ENCODE measurements around the gene UCN3. TPM values are rescaled to one million over a fixed set of nuclear protein-coding genes. Genes with fewer than 3 reads are reported as not detected.
"Not testable (repeated sequence)": the region's sequence is repeated elsewhere in the genome, so short reads cannot be mapped to it uniquely, and the experiment has no call there.

UCN3 gene
- total RNA-seq, 1 donor, result not detected

GRCh38 chr10:5370493-5371352 is 6.0 kb downstream of the UCN3 start:
- peaks cover 13% of the 10 kb centered on the region for H3K27me3 ChIP-seq (ENCODE audit: insufficient read depth, low read length)
- no peaks in the 10 kb centered on the region for H3K4me1 ChIP-seq (ENCODE audit: insufficient read depth, low read length)
- no peaks in the 10 kb centered on the region for H3K9me3 ChIP-seq (ENCODE audit: low read depth, low read length)
- H3K36me3 ChIP-seq (ENCODE audit: insufficient read depth, low read length), result no peaks in the 10 kb centered on the region
- H2AFZ ChIP-seq (ENCODE audit: low read length), result no peak overlapping the region
- no peaks in the 10 kb centered on the region for H4K20me1 ChIP-seq (ENCODE audit: insufficient read depth, low read length)
- H3K4me3 ChIP-seq (ENCODE audit: insufficient read depth, low read length), result no peak overlapping the region
- no peak overlapping the region for H3K4me2 ChIP-seq (ENCODE audit: insufficient read depth, low read length)
- DNase-seq (ENCODE audit: insufficient read length, low spot score, missing footprints), result no peak
- no peak for TF ChIP-seq CTCF (IDR thresholded peaks at IDR 0.05; ENCODE audit: extremely low read depth, low read depth, low read length)
- H3K27ac ChIP-seq (ENCODE audit: low read depth, low read length), result no peak overlapping the region
- no peaks in the 10 kb centered on the region for H3K79me2 ChIP-seq (ENCODE audit: insufficient read depth, low read length)

- H3K4me3 ChIP-seq (ENCODE audit: insufficient read depth, low read length), result no peak overlapping the region
- H4K20me1 ChIP-seq (ENCODE audit: insufficient read depth, low read length), result no peaks in the 10 kb centered on the region
- H2AFZ ChIP-seq (ENCODE audit: low read length), result no peak overlapping the region
- no peaks in the 10 kb centered on the region for H3K36me3 ChIP-seq (ENCODE audit: insufficient read depth, low read length)
- no peak overlapping the region for H3K4me2 ChIP-seq (ENCODE audit: insufficient read depth, low read length)
- H3K27ac ChIP-seq (ENCODE audit: low read depth, low read length), result no peak overlapping the region
- DNase-seq (ENCODE audit: insufficient read length, low spot score, missing footprints), result no peak
- H3K9me3 ChIP-seq (ENCODE audit: low read depth, low read length), result no peaks in the 10 kb centered on the region
- no peaks in the 10 kb centered on the region for H3K27me3 ChIP-seq (ENCODE audit: insufficient read depth, low read length)
- H3K4me1 ChIP-seq (ENCODE audit: insufficient read depth, low read length), result no peaks in the 10 kb centered on the region
- no peaks in the 10 kb centered on the region for H3K79me2 ChIP-seq (ENCODE audit: insufficient read depth, low read length)
- TF ChIP-seq CTCF (IDR thresholded peaks at IDR 0.05; ENCODE audit: extremely low read depth, low read depth, low read length), result no peak
These were observed 8.5 kb downstream of the UCN3 start for GRCh38 chr10:5373307-5373706.

- no peaks in the 10 kb centered on the region for H4K20me1 ChIP-seq (ENCODE audit: insufficient read depth, low read length)
- no peak overlapping the region for H3K27ac ChIP-seq (ENCODE audit: low read depth, low read length)
- H3K36me3 ChIP-seq (ENCODE audit: insufficient read depth, low read length), result no peaks in the 10 kb centered on the region
- no peak overlapping the region for H2AFZ ChIP-seq (ENCODE audit: low read length)
- no peak for TF ChIP-seq CTCF (IDR thresholded peaks at IDR 0.05; ENCODE audit: extremely low read depth, low read depth, low read length)
- H3K9me3 ChIP-seq (ENCODE audit: low read depth, low read length), result no peaks in the 10 kb centered on the region
- no peaks in the 10 kb centered on the region for H3K27me3 ChIP-seq (ENCODE audit: insufficient read depth, low read length)
- DNase-seq (ENCODE audit: insufficient read length, low spot score, missing footprints), result no peak
- no peak overlapping the region for H3K4me2 ChIP-seq (ENCODE audit: insufficient read depth, low read length)
- no peaks in the 10 kb centered on the region for H3K79me2 ChIP-seq (ENCODE audit: insufficient read depth, low read length)
- H3K4me3 ChIP-seq (ENCODE audit: insufficient read depth, low read length), result no peak overlapping the region
- no peaks in the 10 kb centered on the region for H3K4me1 ChIP-seq (ENCODE audit: insufficient read depth, low read length)
These were observed 9.3 kb downstream of the UCN3 start for GRCh38 chr10:5373891-5374611.

- no peaks in the 10 kb centered on the region for H3K9me3 ChIP-seq (ENCODE audit: low read depth, low read length)
- H3K27ac ChIP-seq (ENCODE audit: low read depth, low read length), result no peak overlapping the region
- DNase-seq (ENCODE audit: insufficient read length, low spot score, missing footprints), result peak; percentile 85
- H3K4me3 ChIP-seq (ENCODE audit: insufficient read depth, low read length), result no peak overlapping the region
- H3K36me3 ChIP-seq (ENCODE audit: insufficient read depth, low read length), result no peaks in the 10 kb centered on the region
- no peaks in the 10 kb centered on the region for H4K20me1 ChIP-seq (ENCODE audit: insufficient read depth, low read length)
- TF ChIP-seq CTCF (IDR thresholded peaks at IDR 0.05; ENCODE audit: extremely low read depth, low read depth, low read length), result no peak
- no peaks in the 10 kb centered on the region for H3K79me2 ChIP-seq (ENCODE audit: insufficient read depth, low read length)
- no peak overlapping the region for H2AFZ ChIP-seq (ENCODE audit: low read length)
- no peaks in the 10 kb centered on the region for H3K4me1 ChIP-seq (ENCODE audit: insufficient read depth, low read length)
- H3K27me3 ChIP-seq (ENCODE audit: insufficient read depth, low read length), result no peaks in the 10 kb centered on the region
- H3K4me2 ChIP-seq (ENCODE audit: insufficient read depth, low read length), result no peak overlapping the region
These were observed 11.7 kb downstream of the UCN3 start for GRCh38 chr10:5376450-5376849.

GRCh38 chr10:5379202-5379601 is 14.4 kb downstream of the UCN3 start:
- DNase-seq (ENCODE audit: insufficient read length, low spot score, missing footprints); H3K79me2 ChIP-seq (ENCODE audit: insufficient read depth, low read length); H3K27ac ChIP-seq (ENCODE audit: low read depth, low read length); H3K9me3 ChIP-seq (ENCODE audit: low read depth, low read length); H3K4me2 ChIP-seq (ENCODE audit: insufficient read depth, low read length); H2AFZ ChIP-seq (ENCODE audit: low read length); H3K36me3 ChIP-seq (ENCODE audit: insufficient read depth, low read length); H3K4me1 ChIP-seq (ENCODE audit: insufficient read depth, low read length); H3K4me3 ChIP-seq (ENCODE audit: insufficient read depth, low read length); H3K27me3 ChIP-seq (ENCODE audit: insufficient read depth, low read length); H4K20me1 ChIP-seq (ENCODE audit: insufficient read depth, low read length): not testable (repeated sequence)

GRCh38 chr10:5380395-5380794 is 15.6 kb downstream of the UCN3 start:
- H4K20me1 ChIP-seq (ENCODE audit: insufficient read depth, low read length); H3K36me3 ChIP-seq (ENCODE audit: insufficient read depth, low read length): not testable (repeated sequence)

More at GRCh38 chr10:5380395-5380794, 15.6 kb downstream of the UCN3 start:
- not testable (repeated sequence) for DNase-seq (ENCODE audit: insufficient read length, low spot score, missing footprints); H3K27me3 ChIP-seq (ENCODE audit: insufficient read depth, low read length); H3K27ac ChIP-seq (ENCODE audit: low read depth, low read length); H3K4me2 ChIP-seq (ENCODE audit: insufficient read depth, low read length); H3K4me3 ChIP-seq (ENCODE audit: insufficient read depth, low read length); H3K79me2 ChIP-seq (ENCODE audit: insufficient read depth, low read length); H3K9me3 ChIP-seq (ENCODE audit: low read depth, low read length); H2AFZ ChIP-seq (ENCODE audit: low read length); H3K4me1 ChIP-seq (ENCODE audit: insufficient read depth, low read length)
